A549 (cell line): ENCODE results near the gene DCP1A.

Experiments used
- ATOH8 ChIP-seq: fragments of 250-450 bp; sonication (Bioruptor Pico); IDR thresholded peaks from 2 replicates; pipeline ENCODE4 v1.5.0; 2020; ENCODE audit warnings: low read depth, mild to moderate bottlenecking, moderate library complexity
- CEBPB ChIP-seq, 2 experiments: fragments of >200 bp in 1 of 2; sonication (Bioruptor Twin) in 1 of 2; formaldehyde crosslinking in 1 of 2; IDR thresholded peaks; 2 replicates each; pipeline ENCODE4 v1.6.1; 2012 to 2016
- EHMT2 ChIP-seq: fragments of 200-600 bp; sonication (generic); IDR thresholded peaks from 2 replicates; pipeline ENCODE4 v1.6.1; 2016; ENCODE audit warnings: antibody characterized with exemption, low read depth, mild to moderate bottlenecking, moderate library complexity
- ELK1 ChIP-seq: fragments of 150-350 bp; IDR thresholded peaks from 2 replicates; pipeline ENCODE4 v1.6.1; 2014; ENCODE audit warnings: low read depth, mild to moderate bottlenecking, low read length
- JUN ChIP-seq, 2 experiments: fragments of >200 bp; sonication (Bioruptor Twin); formaldehyde crosslinking; IDR thresholded peaks; 2 replicates in 1 of 2; 3 replicates in 1 of 2; pipeline ENCODE4 v1.6.1; 2016 to 2017
- JUNB ChIP-seq: fragments of >200 bp; sonication (Bioruptor Twin); formaldehyde crosslinking; IDR thresholded peaks from 2 replicates; pipeline ENCODE4 v1.6.1; 2016
- MYC ChIP-seq: IDR thresholded peaks from 2 replicates; pipeline ENCODE4 v1.6.1; 2012; ENCODE audit warnings: mild to moderate bottlenecking, inconsistent platforms, low read length, improper control_type of control experiment, borderline replicate concordance
- NPAS2 ChIP-seq: fragments of 250-450 bp; sonication (Bioruptor Pico); IDR thresholded peaks from 2 replicates; pipeline ENCODE4 v1.8.0; 2022; ENCODE audit warnings: mild to moderate bottlenecking, moderate library complexity, borderline replicate concordance
- RAD21 ChIP-seq, 2 experiments: fragments of >200 bp in 1 of 2; sonication (Bioruptor Twin) in 1 of 2; formaldehyde crosslinking in 1 of 2; IDR thresholded peaks in 1 of 2; conservative IDR thresholded peaks in 1 of 2; 2 replicates in 1 of 2; 3 replicates in 1 of 2; pipeline ENCODE4 v1.6.1; 2012 to 2018; ENCODE audit warnings: inconsistent platforms in 1 of 2
- RCOR1 ChIP-seq: fragments of 150-350 bp; IDR thresholded peaks from 2 replicates; pipeline ENCODE4 v1.6.1; 2014; ENCODE audit warnings: antibody characterized with exemption, low read length, low read depth
- TF ChIP-seq, protein P1 (sequence below): IDR thresholded peaks from 2 replicates; pipeline ENCODE4 v1.6.1; 2012

DNA sequence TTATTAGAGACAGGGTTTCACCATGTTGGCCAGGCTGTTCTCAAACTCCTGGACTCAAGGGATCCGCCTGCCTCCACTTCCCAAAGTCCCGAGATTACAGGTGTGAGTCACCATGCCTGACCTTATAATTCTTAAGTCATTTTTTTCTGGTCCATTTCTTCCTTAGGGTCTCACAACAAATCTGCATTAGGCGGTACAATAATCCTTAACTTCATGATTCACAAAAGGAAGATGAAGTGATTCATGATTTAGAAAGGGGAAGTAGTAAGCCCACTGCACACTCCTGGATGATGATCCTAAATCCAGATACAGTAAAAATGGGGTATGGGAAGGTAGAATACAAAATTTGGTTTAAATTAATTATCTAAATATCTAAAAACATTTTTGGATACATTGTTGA lies 46.5 kb downstream of the DCP1A start:
- TF ChIP-seq RAD21 (conservative IDR thresholded peaks at IDR 0.05 in 1 of 2, IDR thresholded peaks at IDR 0.05 in 1 of 2) (no peak), CEBPB (IDR thresholded peaks at IDR 0.05) (no peak), ELK1 (no peak), JUNB (no peak), RCOR1 (no peak), ATOH8 (CRISPR knock-in tag) (no peak), MYC (no peak), EHMT2 (no peak), JUN (IDR thresholded peaks at IDR 0.05) (no peak), NPAS2 (CRISPR knock-in tag) (no peak)
- TF ChIP-seq, protein P1, sequence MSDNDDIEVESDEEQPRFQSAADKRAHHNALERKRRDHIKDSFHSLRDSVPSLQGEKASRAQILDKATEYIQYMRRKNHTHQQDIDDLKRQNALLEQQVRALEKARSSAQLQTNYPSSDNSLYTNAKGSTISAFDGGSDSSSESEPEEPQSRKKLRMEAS = no peak
